SK-N-SH (cell line): ENCODE data around the gene CELSR1. TPM values are rescaled to one million over a fixed set of nuclear protein-coding genes. Genes with fewer than 3 reads are reported as not detected.

Experiments
- CTCF ChIA-PET: fragments of 300-600, 350-600 bp; formaldehyde crosslinking; extraction: SDS; loops from one replicate; lab custom pipeline; 2021; lab: Yijun Ruan, JAX
- POLR2A ChIA-PET: fragments of 350-600 bp; sonication (Branson Sonifier 250); formaldehyde crosslinking; extraction: SDS; loops from one replicate; lab custom pipeline; 2020; ENCODE audit warnings: antibody characterized with exemption, inconsistent platforms; lab: Yijun Ruan, JAX
- DNase-seq: peaks from one replicate; pipeline ENCODE4 v3.0.0; 2012
- H2AFZ ChIP-seq: fragments of 200-600 bp; sonication (generic); 2 replicates; pipeline ENCODE4 v1.8.1; 2016; ENCODE audit warnings: antibody characterized with exemption, mild to moderate bottlenecking, low read depth
- H3F3A ChIP-seq: fragments of 200-600 bp; sonication (generic); replicated peaks from 2 replicates; pipeline ENCODE3; 2016; ENCODE audit warnings: antibody characterized with exemption, mild to moderate bottlenecking; ENCODE audit not compliant: insufficient read depth
- H3K27ac ChIP-seq, 2 experiments: fragments of 200-500 bp in 1 of 2; fragments of 200-600 bp in 1 of 2; sonication (Bioruptor generic) in 1 of 2; sonication (generic), shearing (Covaris generic) in 1 of 2; 2 replicates each; pipeline versions ENCODE4 v1.5.1 to v1.6.1; 2014 to 2016; ENCODE audit warnings: low read depth in 2 of 2, inconsistent platforms in 1 of 2, low read length in 1 of 2, mild to moderate bottlenecking in 1 of 2, mixed read lengths in 1 of 2
- H3K27me3 ChIP-seq: fragments of 200-600 bp; sonication (generic), shearing (Covaris generic); 2 replicates; pipeline ENCODE4 v1.6.1; 2016; ENCODE audit warnings: mixed run types; ENCODE audit not compliant: insufficient read depth
- H3K36me3 ChIP-seq, 2 experiments: fragments of 200-500 bp in 1 of 2; fragments of 200-600 bp in 1 of 2; sonication (Bioruptor generic) in 1 of 2; sonication (generic) in 1 of 2; replicated peaks in 1 of 2; 2 replicates each; pipeline versions ENCODE3 to v1.5.1; 2014 to 2016; ENCODE audit warnings: low read length in 1 of 2, mild to moderate bottlenecking in 1 of 2; ENCODE audit not compliant: insufficient read depth in 2 of 2, control insufficient read depth in 1 of 2
- H3K4me1 ChIP-seq, 2 experiments: fragments of 200-500 bp in 1 of 2; fragments of 200-600 bp in 1 of 2; sonication (Bioruptor generic) in 1 of 2; sonication (generic), shearing (Covaris generic) in 1 of 2; 2 replicates each; pipeline versions ENCODE4 v1.5.1 to v1.6.1; 2014 to 2016; ENCODE audit warnings: low read depth in 1 of 2, low read length in 1 of 2, mixed run types in 1 of 2; ENCODE audit not compliant: insufficient read depth in 2 of 2, control insufficient read depth in 1 of 2
- H3K4me2 ChIP-seq: fragments of 200-600 bp; sonication (generic), shearing (Covaris generic); 2 replicates; pipeline ENCODE4 v1.6.1; 2017; ENCODE audit warnings: mixed run types
- H3K4me3 ChIP-seq, 2 experiments: fragments of 200-500 bp in 1 of 2; fragments of 200-600 bp in 1 of 2; sonication (Bioruptor generic) in 1 of 2; sonication (generic), shearing (Covaris generic) in 1 of 2; 2 replicates each; pipeline versions ENCODE4 v1.5.1 to v1.8.1; 2014 to 2016; ENCODE audit warnings: low read depth in 2 of 2, inconsistent platforms in 1 of 2, low read length in 1 of 2, mild to moderate bottlenecking in 1 of 2, mixed read lengths in 1 of 2, moderate library complexity in 1 of 2
- H3K79me2 ChIP-seq: fragments of 200-600 bp; sonication (generic); 2 replicates; pipeline ENCODE4 v1.8.1; 2017; ENCODE audit warnings: mild to moderate bottlenecking; ENCODE audit not compliant: insufficient read depth
- H3K9ac ChIP-seq: fragments of 200-600 bp; sonication (generic); 2 replicates; pipeline ENCODE4 v1.6.1; 2017; ENCODE audit warnings: mixed run types
- H3K9me2 ChIP-seq: fragments of 200-600 bp; sonication (generic); 2 replicates; pipeline ENCODE4 v1.6.1; 2017; ENCODE audit warnings: mixed run types
- H3K9me3 ChIP-seq: fragments of 200-600 bp; sonication (generic); 2 replicates; pipeline ENCODE4 v1.6.1; 2017; ENCODE audit warnings: mixed run types, mild to moderate bottlenecking, moderate library complexity
- H4K20me1 ChIP-seq: fragments of 200-600 bp; sonication (generic); 2 replicates; pipeline ENCODE4 v1.6.1; 2017; ENCODE audit warnings: mild to moderate bottlenecking, mixed run types; ENCODE audit not compliant: insufficient read depth
- CTCF ChIP-seq: fragments of 200-600 bp; sonication (generic); IDR thresholded peaks from 2 replicates; pipeline ENCODE4 v1.6.1; 2017; ENCODE audit warnings: antibody characterized with exemption, mild to moderate bottlenecking, moderate library complexity
- ELF1 ChIP-seq: IDR thresholded peaks from 2 replicates; pipeline ENCODE4 v1.4.0; 2012
- FOXM1 ChIP-seq: IDR thresholded peaks from 2 replicates; pipeline ENCODE4 v1.4.0; 2012; ENCODE audit warnings: low read depth, mild to moderate bottlenecking
- GABPA ChIP-seq: IDR thresholded peaks from 2 replicates; pipeline ENCODE4 v1.4.0; 2012; ENCODE audit warnings: low read depth, mild to moderate bottlenecking
- GATA2 ChIP-seq: sonication (generic); formaldehyde crosslinking; IDR thresholded peaks from 2 replicates; pipeline ENCODE4 v1.5.0; 2020; ENCODE audit warnings: mild to moderate bottlenecking, missing genetic modification reagents
- MEF2A ChIP-seq: IDR thresholded peaks from 2 replicates; pipeline ENCODE4 v1.4.0; 2012; ENCODE audit warnings: low read depth, borderline replicate concordance
- NFIC ChIP-seq: IDR thresholded peaks from 2 replicates; pipeline ENCODE4 v1.4.0; 2012; ENCODE audit warnings: borderline replicate concordance
- POLR2AphosphoS5 ChIP-seq: IDR thresholded peaks from 2 replicates; pipeline ENCODE4 v1.6.1; 2012; ENCODE audit warnings: low read depth, low read length
- RAD21 ChIP-seq: IDR thresholded peaks from 2 replicates; pipeline ENCODE4 v1.6.1; 2012; ENCODE audit warnings: mild to moderate bottlenecking, low read length
- RCOR1 ChIP-seq: fragments of 150-350 bp; IDR thresholded peaks from 2 replicates; pipeline ENCODE4 v1.6.1; 2017; ENCODE audit warnings: antibody characterized with exemption, low read length
- REST ChIP-seq: IDR thresholded peaks from 2 replicates; pipeline ENCODE4 v1.6.1; 2012; ENCODE audit warnings: mild to moderate bottlenecking, low read depth, low read length, moderate library complexity
- RXRA ChIP-seq: IDR thresholded peaks from 2 replicates; pipeline ENCODE4 v1.4.0; 2012; ENCODE audit warnings: low read depth, mild to moderate bottlenecking, borderline replicate concordance
- SIN3A ChIP-seq: IDR thresholded peaks from 2 replicates; pipeline ENCODE4 v1.6.1; 2012; ENCODE audit warnings: low read depth, mild to moderate bottlenecking, low read length, moderate library complexity, borderline replicate concordance
- SMC3 ChIP-seq: IDR thresholded peaks from 2 replicates; pipeline ENCODE4 v1.6.1; 2012; ENCODE audit warnings: low read depth, low read length, improper control_type of control experiment
- TAF1 ChIP-seq: IDR thresholded peaks from 2 replicates; pipeline ENCODE4 v1.6.1; 2012; ENCODE audit warnings: low read depth, mild to moderate bottlenecking, low read length, moderate library complexity, borderline replicate concordance
- TEAD4 ChIP-seq: IDR thresholded peaks from 2 replicates; pipeline ENCODE4 v1.4.0; 2012; ENCODE audit warnings: mild to moderate bottlenecking, borderline replicate concordance; ENCODE audit not compliant: insufficient read depth
- YY1 ChIP-seq: IDR thresholded peaks from 2 replicates; pipeline ENCODE4 v1.4.0; 2012; ENCODE audit warnings: low read depth, mild to moderate bottlenecking
- WGBS: methylation state at CpG from one replicate; pipeline ENCODE4 v1.1.6; 2017; ENCODE audit warnings: low lambda C conversion rate; 5-methylcytosine and 5-hydroxymethylcytosine counted together
- polyA plus RNA-seq, 3 experiments: library from polyadenylated mRNA; depleted of rRNA; stranded (reverse); fragments of >200 nt; gene quantifications; 2 replicates each; pipeline ENCODE4 v1.2.3, GENCODE V29; 2012
- TF ChIP-seq, protein P1 (sequence below): IDR thresholded peaks from 2 replicates; pipeline ENCODE4 v1.4.0; 2012; ENCODE audit warnings: low read depth, borderline replicate concordance
- TF ChIP-seq, protein P2 (sequence below): IDR thresholded peaks from 2 replicates; pipeline ENCODE4 v1.4.0; 2012; ENCODE audit warnings: low read depth
- TF ChIP-seq, protein P3 (sequence below): fragments of 150-350 bp; IDR thresholded peaks from 2 replicates; pipeline ENCODE4 v1.6.1; 2016; ENCODE audit warnings: mild to moderate bottlenecking, low read depth, low read length

Gene CELSR1
- polyA plus RNA-seq, 1 of the 3 experiments (the other 2 are of a cell fraction): 5.0 TPM

GRCh38 chr22:46340676-46341075 is 196.7 kb downstream of the CELSR1 start (continued):
- no peak for TF ChIP-seq GATA2
- TF ChIP-seq RXRA: no peak
- no peak for TF ChIP-seq POLR2AphosphoS5
- no peak for TF ChIP-seq MEF2A
- TF ChIP-seq, all 33 proteins: peak for 0

- peaks cover 6 to 12% of the 10 kb centered on the region in 2 experiments; a peak in 3 of 4 replicates for H3K4me1 ChIP-seq
- no peak overlapping the region for H3K27ac ChIP-seq
- H3K9ac ChIP-seq: no peak overlapping the region
- 97% methylated on average over 5 of the region's 5 CpGs for WGBS
- no peaks in the 10 kb centered on the region for H3F3A ChIP-seq
- no peaks in the 10 kb centered on the region for H3K27me3 ChIP-seq
- peaks cover 53 to 67% of the 10 kb centered on the region in 2 experiments for H3K36me3 ChIP-seq
- H2AFZ ChIP-seq: no peak overlapping the region
- H3K9me2 ChIP-seq: no peaks in the 10 kb centered on the region
- no peaks in the 10 kb centered on the region for H3K9me3 ChIP-seq
- TF ChIP-seq GATA2: no peak
- no peak for TF ChIP-seq RXRA
- TF ChIP-seq TAF1: no peak
- TF ChIP-seq ELF1: no peak
- no peak for TF ChIP-seq GABPA
- TF ChIP-seq, protein P1, sequence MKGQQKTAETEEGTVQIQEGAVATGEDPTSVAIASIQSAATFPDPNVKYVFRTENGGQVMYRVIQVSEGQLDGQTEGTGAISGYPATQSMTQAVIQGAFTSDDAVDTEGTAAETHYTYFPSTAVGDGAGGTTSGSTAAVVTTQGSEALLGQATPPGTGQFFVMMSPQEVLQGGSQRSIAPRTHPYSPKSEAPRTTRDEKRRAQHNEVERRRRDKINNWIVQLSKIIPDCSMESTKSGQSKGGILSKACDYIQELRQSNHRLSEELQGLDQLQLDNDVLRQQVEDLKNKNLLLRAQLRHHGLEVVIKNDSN: no peak
- no peak for TF ChIP-seq POLR2AphosphoS5
- no peak for TF ChIP-seq RAD21
- TF ChIP-seq SMC3: no peak
- TF ChIP-seq MEF2A: no peak
- TF ChIP-seq, protein P2, sequence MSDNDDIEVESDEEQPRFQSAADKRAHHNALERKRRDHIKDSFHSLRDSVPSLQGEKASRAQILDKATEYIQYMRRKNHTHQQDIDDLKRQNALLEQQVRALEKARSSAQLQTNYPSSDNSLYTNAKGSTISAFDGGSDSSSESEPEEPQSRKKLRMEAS: no peak
- TF ChIP-seq, protein P3, sequence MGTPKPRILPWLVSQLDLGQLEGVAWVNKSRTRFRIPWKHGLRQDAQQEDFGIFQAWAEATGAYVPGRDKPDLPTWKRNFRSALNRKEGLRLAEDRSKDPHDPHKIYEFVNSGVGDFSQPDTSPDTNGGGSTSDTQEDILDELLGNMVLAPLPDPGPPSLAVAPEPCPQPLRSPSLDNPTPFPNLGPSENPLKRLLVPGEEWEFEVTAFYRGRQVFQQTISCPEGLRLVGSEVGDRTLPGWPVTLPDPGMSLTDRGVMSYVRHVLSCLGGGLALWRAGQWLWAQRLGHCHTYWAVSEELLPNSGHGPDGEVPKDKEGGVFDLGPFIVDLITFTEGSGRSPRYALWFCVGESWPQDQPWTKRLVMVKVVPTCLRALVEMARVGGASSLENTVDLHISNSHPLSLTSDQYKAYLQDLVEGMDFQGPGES: no peak
- TF ChIP-seq SIN3A: no peak
- TF ChIP-seq RCOR1: no peak
- no peak for TF ChIP-seq REST
- TF ChIP-seq FOXM1: no peak
- TF ChIP-seq YY1: no peak
- no peak for TF ChIP-seq NFIC
- TF ChIP-seq CTCF: no peak
- no peak for TF ChIP-seq TEAD4
- peaks cover 58% of the 10 kb centered on the region for H3K79me2 ChIP-seq
- H4K20me1 ChIP-seq: peaks cover 14% of the 10 kb centered on the region
- ChIA-PET POLR2A (no interaction called here), CTCF (interaction anchor here (0.8 to 1.0 kb wide), 2 partner anchors 28 to 202 kb away, joined by 4 read pairs; no protein-coding TSS in a partner anchor)
- no peak for DNase-seq
- H3K4me2 ChIP-seq: no peak overlapping the region
- H3K4me3 ChIP-seq: no peak overlapping the region
Measured at GRCh38 chr22:46339956-46340355, 197.5 kb downstream of the CELSR1 start.
